Lower lobe of right lung (tissue), 2 donors: ENCODE results near the gene SAT2. TPM values are rescaled to one million over a fixed set of nuclear protein-coding genes. Genes with fewer than 3 reads are reported as not detected.

Source experiments
- ATAC-seq, 2 donors: fragments of 200-7000 bp; cut with Tn5 transposase; one replicate each; pipeline ENCODE4 v1.9.1; 2020 to 2022; ENCODE audit warnings: mild to moderate bottlenecking in 2 of 2, moderate library complexity in 2 of 2
- DNase-seq: peaks from one replicate; pipeline ENCODE4 v3.0.0-alpha.2; 2020
- H3K27ac ChIP-seq: fragments of 200-600 bp; one replicate; pipeline ENCODE4 v1.8.0; 2022
- H3K27me3 ChIP-seq: fragments of 200-600 bp; one replicate; pipeline ENCODE4 v1.8.0; 2022; ENCODE audit warnings: low read depth
- H3K36me3 ChIP-seq: fragments of 200-600 bp; one replicate; pipeline ENCODE4 v1.8.0; 2022; ENCODE audit warnings: mild to moderate bottlenecking
- H3K4me1 ChIP-seq: fragments of 200-600 bp; one replicate; pipeline ENCODE4 v1.8.0; 2022
- H3K4me3 ChIP-seq: fragments of 200-600 bp; one replicate; pipeline ENCODE4 v1.8.0; 2022; ENCODE audit warnings: mild to moderate bottlenecking
- H3K9me3 ChIP-seq: fragments of 200-600 bp; one replicate; pipeline ENCODE4 v1.8.0; 2022
- CTCF ChIP-seq: fragments of 200-600 bp; IDR thresholded peaks from one replicate; pipeline ENCODE4 v1.8.0; 2022; ENCODE audit warnings: antibody characterized with exemption, mild to moderate bottlenecking
- intact Hi-C: fragments of 100-400 bp; cut with DNase I; formaldehyde crosslinking; loops from one replicate; pipeline ENCODE4 v1.11.0; 2022
- total RNA-seq: library from RNA; stranded (reverse); fragmentation: NEBNext Ultra II Directional; extraction: Animal tissue kit (Norgen Biotek cat#: 25700); gene quantifications from one replicate; pipeline ENCODE4 v1.2.1, GENCODE V29; 2021
- donor health status: DM: no; HTN: yes; CAD: no; lungs with severe emphysema.

SAT2 gene
- total RNA-seq, 1 donor from 2014 or later = 86.3 TPM

- TF ChIP-seq CTCF = no peak
- intact Hi-C loops = no loop called here
- H3K4me3 ChIP-seq = no peak overlapping the region
- DNase-seq = no peak
- peak; percentile 11 to 13 for ATAC-seq
- no peaks in the 10 kb centered on the region for H3K4me1 ChIP-seq
- no peaks in the 10 kb centered on the region for H3K27me3 ChIP-seq
- H3K27ac ChIP-seq = no peak overlapping the region
- H3K36me3 ChIP-seq = peaks cover 69% of the 10 kb centered on the region
- no peaks in the 10 kb centered on the region for H3K9me3 ChIP-seq
Measured at GRCh38 chr17:7667656-7668406, 40.2 kb upstream of the SAT2 start.

GRCh38 chr17:7656958-7657609, 29.5 kb upstream of the SAT2 start:
- ATAC-seq (peak in 1 of 2 donors; percentile 14), DNase-seq (no peak)
- no peak for TF ChIP-seq CTCF

GRCh38 chr17:7655541-7655840, 27.9 kb upstream of the SAT2 start:
- TF ChIP-seq CTCF = no peak
- ATAC-seq (no peak), DNase-seq (no peak)
- Histone ChIP-seq H3K4me3 (no peak overlapping the region), H3K9me3 (no peaks in the 10 kb centered on the region), H3K27me3 (peaks cover 21% of the 10 kb centered on the region), H3K4me1 (peaks cover 15% of the 10 kb centered on the region), H3K27ac (no peak overlapping the region), H3K36me3 (no peaks in the 10 kb centered on the region)
- intact Hi-C loops = no loop called here

More at GRCh38 chr17:7656958-7657609, 29.5 kb upstream of the SAT2 start:
- peaks cover 7% of the 10 kb centered on the region for H3K27me3 ChIP-seq
- H3K27ac ChIP-seq = no peak overlapping the region
- H3K4me1 ChIP-seq = no peaks in the 10 kb centered on the region
- intact Hi-C loops = no loop called here
- no peaks in the 10 kb centered on the region for H3K9me3 ChIP-seq
- no peak overlapping the region for H3K4me3 ChIP-seq
- no peaks in the 10 kb centered on the region for H3K36me3 ChIP-seq

- no peak overlapping the region for H3K27ac ChIP-seq
- intact Hi-C loops = no loop called here
Measured at GRCh38 chr17:7654832-7655540, 27.4 kb upstream of the SAT2 start.

More at GRCh38 chr17:7654832-7655540, 27.4 kb upstream of the SAT2 start:
- Histone ChIP-seq H3K27me3 (peaks cover 26% of the 10 kb centered on the region), H3K4me3 (no peak overlapping the region), H3K4me1 (peaks cover 20% of the 10 kb centered on the region), H3K36me3 (no peaks in the 10 kb centered on the region), H3K9me3 (no peaks in the 10 kb centered on the region)
- ATAC-seq (no peak), DNase-seq (no peak)
- no peak for TF ChIP-seq CTCF
